ENCODE measurements around the gene ARHGEF7.

ARHGEF7 gene

DNA sequence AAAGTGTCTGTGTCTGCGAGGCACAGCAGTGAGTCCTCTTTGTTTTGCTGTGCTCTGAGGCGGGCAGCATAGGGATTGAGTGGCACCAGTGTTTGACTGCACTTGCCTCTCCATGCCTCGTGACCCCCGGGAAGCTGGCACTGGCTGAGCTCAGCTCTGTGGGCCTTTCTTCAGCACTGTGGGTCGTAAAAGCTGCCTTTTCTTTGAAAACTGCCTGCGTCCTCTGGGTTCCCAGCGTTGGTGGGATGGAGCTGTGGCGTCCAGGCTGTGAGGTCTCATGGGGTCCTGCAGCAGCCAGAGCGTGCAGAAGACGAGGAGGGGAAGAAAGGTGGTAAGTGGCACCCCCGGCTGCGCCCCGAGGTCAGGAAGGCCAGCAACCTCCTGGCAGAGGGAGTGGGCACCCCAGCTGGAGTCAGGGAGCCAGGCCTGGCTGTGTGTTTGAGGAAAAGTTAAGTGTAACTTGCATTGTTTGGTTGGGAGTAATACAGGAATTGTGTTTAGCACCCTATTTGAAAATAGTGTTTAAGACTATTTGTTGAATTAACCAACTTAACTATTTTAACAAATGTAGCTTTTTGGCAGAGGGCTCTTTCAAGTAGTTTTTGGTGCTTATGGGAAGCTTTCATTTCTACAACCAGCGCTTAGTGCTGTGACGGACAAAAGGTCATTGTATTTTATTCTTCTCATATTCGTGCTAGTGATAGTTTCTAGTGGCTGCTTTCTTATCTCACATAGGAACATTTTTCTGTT is 126.1 kb downstream of the ARHGEF7 start:
- no CpG with 5 or more reads among the region's 16 CpGs for WGBS (ENCODE audit: extremely low coverage, insufficient coverage, low lambda C conversion rate)
- no peaks in the 10 kb centered on the region for H3K79me2 ChIP-seq (ENCODE audit: control insufficient read depth, insufficient read depth, low read length)
- H3K79me1 ChIP-seq (ENCODE audit: low read length) = no peaks in the 10 kb centered on the region
- no peak overlapping the region for H2BK120ac ChIP-seq (ENCODE audit: low read depth, low read length)
- no peak overlapping the region for H2BK5ac ChIP-seq (ENCODE audit: low read length)
- H4K5ac ChIP-seq (ENCODE audit: low read length) = no peak overlapping the region
- H3K4me3 ChIP-seq (ENCODE audit: low read length) = no peak overlapping the region
- no peak overlapping the region for H3K23ac ChIP-seq (ENCODE audit: low read length)
- no peak overlapping the region for H4K8ac ChIP-seq (ENCODE audit: low read depth, low read length)
- H3K4ac ChIP-seq (ENCODE audit: low read depth, low read length) = no peak overlapping the region
- no peak overlapping the region for H2BK15ac ChIP-seq (replicated peaks; ENCODE audit: low read depth)
- DNase-seq = no peak
- H3K56ac ChIP-seq (ENCODE audit: low read length) = no peak overlapping the region
- no peaks in the 10 kb centered on the region for H3K4me1 ChIP-seq (ENCODE audit: control insufficient read depth, low read depth, low read length)
- H3K4me2 ChIP-seq (ENCODE audit: low read length) = no peak overlapping the region
- no peak overlapping the region for H2AK5ac ChIP-seq (ENCODE audit: low read length)
- H3K27ac ChIP-seq (ENCODE audit: low read depth, low read length) = no peak overlapping the region
- no peaks in the 10 kb centered on the region for H3K27me3 ChIP-seq (ENCODE audit: insufficient read depth, low read length, poor library complexity)
- peaks cover 2% of the 10 kb centered on the region for H3K36me3 ChIP-seq (ENCODE audit: control insufficient read depth, insufficient read depth, low read length)
- H3K9ac ChIP-seq (ENCODE audit: low read length) = no peak overlapping the region
- no peak overlapping the region for H3K18ac ChIP-seq (ENCODE audit: low read length)

DNA sequence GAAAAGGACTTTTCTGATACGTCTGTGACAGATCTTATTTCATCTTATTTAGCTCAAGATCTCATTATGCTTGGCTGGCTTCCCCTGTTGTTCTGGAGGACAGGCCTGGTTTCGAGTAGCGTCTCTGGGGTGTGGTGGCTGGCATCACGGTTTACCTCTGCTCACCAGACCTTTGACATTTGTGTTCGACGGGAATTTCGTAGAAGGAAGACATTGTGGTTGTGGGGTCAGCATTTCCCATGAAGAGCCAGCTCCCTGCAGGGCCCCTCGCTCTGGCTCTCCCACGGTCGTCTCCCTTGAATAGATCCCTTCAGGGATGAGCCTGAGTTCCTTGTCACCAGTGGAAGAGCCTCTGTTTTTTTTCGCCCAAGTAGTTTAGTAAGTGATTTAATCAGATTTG is 126.8 kb downstream of the ARHGEF7 start:
- Histone ChIP-seq H3K4me1 (ENCODE audit: control insufficient read depth, low read depth, low read length) (no peaks in the 10 kb centered on the region), H2BK15ac (replicated peaks; ENCODE audit: low read depth) (no peak overlapping the region), H3K4ac (ENCODE audit: low read depth, low read length) (no peak overlapping the region), H3K36me3 (ENCODE audit: control insufficient read depth, insufficient read depth, low read length) (peaks cover 2% of the 10 kb centered on the region), H4K5ac (ENCODE audit: low read length) (no peak overlapping the region), H3K56ac (ENCODE audit: low read length) (no peak overlapping the region), H3K18ac (ENCODE audit: low read length) (no peak overlapping the region), H3K4me2 (ENCODE audit: low read length) (no peak overlapping the region), H2BK120ac (ENCODE audit: low read depth, low read length) (no peak overlapping the region), H3K27me3 (ENCODE audit: insufficient read depth, low read length, poor library complexity) (no peaks in the 10 kb centered on the region), H3K4me3 (ENCODE audit: low read length) (no peak overlapping the region), H3K23ac (ENCODE audit: low read length) (no peak overlapping the region), H2BK5ac (ENCODE audit: low read length) (no peak overlapping the region), H3K9ac (ENCODE audit: low read length) (no peak overlapping the region), H4K8ac (ENCODE audit: low read depth, low read length) (no peak overlapping the region), H3K27ac (ENCODE audit: low read depth, low read length) (no peak overlapping the region), H3K79me1 (ENCODE audit: low read length) (no peaks in the 10 kb centered on the region), H2AK5ac (ENCODE audit: low read length) (no peak overlapping the region), H3K79me2 (ENCODE audit: control insufficient read depth, insufficient read depth, low read length) (no peaks in the 10 kb centered on the region)
- no CpG with 5 or more reads among the region's 11 CpGs for WGBS (ENCODE audit: extremely low coverage, insufficient coverage, low lambda C conversion rate)
- DNase-seq = no peak

DNA sequence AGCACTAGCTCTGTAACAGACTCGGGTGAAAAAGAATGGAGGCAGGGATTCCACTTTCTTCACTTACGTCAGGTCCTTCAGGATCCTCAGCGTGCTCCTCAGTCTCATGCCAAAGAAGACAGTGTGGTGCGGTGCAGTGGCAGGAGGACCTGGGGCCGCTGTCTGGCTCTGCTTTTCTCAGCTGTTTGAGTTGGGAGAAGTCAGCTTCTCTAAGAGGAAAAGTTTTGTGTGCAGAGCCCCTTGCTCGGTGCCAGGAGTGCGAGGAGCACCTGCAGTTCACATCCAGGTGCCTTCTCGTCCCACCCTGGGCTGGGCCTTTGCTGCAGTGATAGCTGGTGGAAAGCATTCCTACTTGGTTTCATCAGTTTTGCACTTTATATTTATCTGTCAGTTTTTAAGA is 127.5 kb downstream of the ARHGEF7 start:
- peaks cover 2% of the 10 kb centered on the region for H3K36me3 ChIP-seq (ENCODE audit: control insufficient read depth, insufficient read depth, low read length)
- no peak overlapping the region for H3K4me2 ChIP-seq (ENCODE audit: low read length)

DNA sequence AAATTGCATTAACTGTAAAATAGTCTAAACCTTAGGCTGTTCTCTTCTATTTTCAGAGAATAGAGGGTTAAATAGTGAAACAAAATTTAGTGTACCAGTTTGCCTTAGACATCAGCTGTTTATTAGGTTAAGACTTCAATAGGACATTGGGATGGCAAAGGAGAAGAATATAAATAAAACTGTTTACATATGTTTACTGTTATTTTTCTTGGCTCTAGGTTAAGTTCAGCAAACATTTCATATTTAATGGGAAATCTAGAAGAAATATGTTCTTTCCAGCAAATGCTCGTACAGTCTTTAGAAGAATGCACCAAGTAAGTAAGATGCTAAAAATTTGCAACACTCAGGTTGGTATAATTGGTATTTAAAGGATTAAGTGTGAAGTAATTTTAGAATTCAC is 128.9 kb downstream of the ARHGEF7 start:
- no peak overlapping the region for H3K56ac ChIP-seq (ENCODE audit: low read length)
- H4K5ac ChIP-seq (ENCODE audit: low read length) = no peak overlapping the region
- no peak overlapping the region for H3K18ac ChIP-seq (ENCODE audit: low read length)
- peaks cover 2% of the 10 kb centered on the region for H3K36me3 ChIP-seq (ENCODE audit: control insufficient read depth, insufficient read depth, low read length)
- no peaks in the 10 kb centered on the region for H3K4me1 ChIP-seq (ENCODE audit: control insufficient read depth, low read depth, low read length)
- DNase-seq = no peak
- no peak overlapping the region for H2BK120ac ChIP-seq (ENCODE audit: low read depth, low read length)
- H2AK5ac ChIP-seq (ENCODE audit: low read length) = no peak overlapping the region
- no peak overlapping the region for H2BK5ac ChIP-seq (ENCODE audit: low read length)
- H3K4me2 ChIP-seq (ENCODE audit: low read length) = no peak overlapping the region
- no peak overlapping the region for H3K23ac ChIP-seq (ENCODE audit: low read length)
- H3K79me1 ChIP-seq (ENCODE audit: low read length) = no peaks in the 10 kb centered on the region
- H3K9ac ChIP-seq (ENCODE audit: low read length) = no peak overlapping the region
- no peak overlapping the region for H2BK15ac ChIP-seq (replicated peaks; ENCODE audit: low read depth)
- no peaks in the 10 kb centered on the region for H3K27me3 ChIP-seq (ENCODE audit: insufficient read depth, low read length, poor library complexity)
- H3K4me3 ChIP-seq (ENCODE audit: low read length) = no peak overlapping the region
- H4K8ac ChIP-seq (ENCODE audit: low read depth, low read length) = no peak overlapping the region
- no peaks in the 10 kb centered on the region for H3K79me2 ChIP-seq (ENCODE audit: control insufficient read depth, insufficient read depth, low read length)
- no CpG with 5 or more reads among the region's 1 CpG for whole genome bisulfite sequencing (ENCODE audit: extremely low coverage, insufficient coverage, low lambda C conversion rate)
- H3K4ac ChIP-seq (ENCODE audit: low read depth, low read length) = no peak overlapping the region
- H3K27ac ChIP-seq (ENCODE audit: low read depth, low read length) = no peak overlapping the region

More for the DNA sequence above, 127.5 kb downstream of the ARHGEF7 start:
- Histone ChIP-seq H2AK5ac (ENCODE audit: low read length) (no peak overlapping the region), H3K18ac (ENCODE audit: low read length) (no peak overlapping the region), H2BK15ac (replicated peaks; ENCODE audit: low read depth) (no peak overlapping the region), H3K4ac (ENCODE audit: low read depth, low read length) (no peak overlapping the region), H3K23ac (ENCODE audit: low read length) (no peak overlapping the region), H3K79me2 (ENCODE audit: control insufficient read depth, insufficient read depth, low read length) (no peaks in the 10 kb centered on the region), H3K9ac (ENCODE audit: low read length) (no peak overlapping the region), H4K8ac (ENCODE audit: low read depth, low read length) (no peak overlapping the region), H2BK120ac (ENCODE audit: low read depth, low read length) (no peak overlapping the region), H3K4me1 (ENCODE audit: control insufficient read depth, low read depth, low read length) (no peaks in the 10 kb centered on the region), H3K56ac (ENCODE audit: low read length) (no peak overlapping the region), H3K4me3 (ENCODE audit: low read length) (no peak overlapping the region), H3K27ac (ENCODE audit: low read depth, low read length) (no peak overlapping the region), H2BK5ac (ENCODE audit: low read length) (no peak overlapping the region), H3K27me3 (ENCODE audit: insufficient read depth, low read length, poor library complexity) (no peaks in the 10 kb centered on the region), H4K5ac (ENCODE audit: low read length) (no peak overlapping the region), H3K79me1 (ENCODE audit: low read length) (no peaks in the 10 kb centered on the region)
- no CpG with 5 or more reads among the region's 8 CpGs for WGBS (ENCODE audit: extremely low coverage, insufficient coverage, low lambda C conversion rate)
- no peak for DNase-seq

DNA sequence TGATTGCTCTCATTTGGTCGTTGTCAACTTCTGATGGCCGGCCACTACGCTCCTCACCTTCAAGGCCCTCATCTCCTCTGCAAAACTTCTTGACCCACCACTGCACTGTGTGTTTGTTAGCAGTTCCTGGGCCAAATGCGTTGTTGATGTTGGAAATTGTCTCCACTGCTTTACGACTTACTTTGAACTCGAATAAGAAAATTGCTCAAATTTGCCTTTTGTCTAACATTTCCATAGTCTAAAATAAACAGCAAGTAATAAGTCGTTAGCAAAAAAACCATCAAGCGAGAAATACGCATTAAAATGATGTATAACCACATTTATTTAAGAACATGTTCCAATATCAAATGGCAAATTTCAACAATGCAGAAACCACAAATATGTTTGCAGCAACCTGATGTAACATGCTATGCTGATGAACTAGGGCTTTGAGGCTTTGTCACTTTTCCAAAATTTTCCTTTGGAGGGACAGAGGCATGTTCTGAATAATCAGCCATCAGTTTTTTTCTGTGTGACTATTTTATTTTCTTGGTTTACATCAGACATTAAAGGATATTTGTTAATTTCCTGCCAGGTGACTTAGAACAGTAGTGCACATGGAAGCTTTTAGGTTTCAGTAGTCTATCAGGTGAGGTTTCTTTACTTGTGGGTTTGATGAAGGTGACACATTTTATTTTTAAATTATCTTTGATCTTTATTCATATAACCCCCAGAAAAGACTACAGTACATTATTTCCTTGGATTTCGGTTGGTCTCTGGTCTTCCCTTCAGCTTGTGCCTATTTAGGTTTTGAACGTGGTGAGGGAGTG is 130.7 kb downstream of the ARHGEF7 start:
- peaks cover 2% of the 10 kb centered on the region for H3K36me3 ChIP-seq (ENCODE audit: control insufficient read depth, insufficient read depth, low read length)

More for the DNA sequence above, 130.7 kb downstream of the ARHGEF7 start:
- H3K23ac ChIP-seq (ENCODE audit: low read length) = no peak overlapping the region
- no peaks in the 10 kb centered on the region for H3K79me2 ChIP-seq (ENCODE audit: control insufficient read depth, insufficient read depth, low read length)
- WGBS (ENCODE audit: extremely low coverage, insufficient coverage, low lambda C conversion rate) = no CpG with 5 or more reads among the region's 11 CpGs
- no peak overlapping the region for H3K27ac ChIP-seq (ENCODE audit: low read depth, low read length)
- H4K5ac ChIP-seq (ENCODE audit: low read length) = no peak overlapping the region
- no peak overlapping the region for H2BK15ac ChIP-seq (replicated peaks; ENCODE audit: low read depth)
- no peak overlapping the region for H3K4ac ChIP-seq (ENCODE audit: low read depth, low read length)
- H2AK5ac ChIP-seq (ENCODE audit: low read length) = no peak overlapping the region
- no peak overlapping the region for H3K4me3 ChIP-seq (ENCODE audit: low read length)
- H3K4me1 ChIP-seq (ENCODE audit: control insufficient read depth, low read depth, low read length) = no peaks in the 10 kb centered on the region
- no peak overlapping the region for H2BK120ac ChIP-seq (ENCODE audit: low read depth, low read length)
- H3K56ac ChIP-seq (ENCODE audit: low read length) = no peak overlapping the region
- no peak for DNase-seq
- no peak overlapping the region for H4K8ac ChIP-seq (ENCODE audit: low read depth, low read length)
- no peaks in the 10 kb centered on the region for H3K27me3 ChIP-seq (ENCODE audit: insufficient read depth, low read length, poor library complexity)
- H3K9ac ChIP-seq (ENCODE audit: low read length) = no peak overlapping the region
- H3K4me2 ChIP-seq (ENCODE audit: low read length) = no peak overlapping the region
- peaks cover 2% of the 10 kb centered on the region for H3K79me1 ChIP-seq (ENCODE audit: low read length)
- H3K18ac ChIP-seq (ENCODE audit: low read length) = no peak overlapping the region
- H2BK5ac ChIP-seq (ENCODE audit: low read length) = no peak overlapping the region

Data from mesendoderm (in vitro differentiated cells).